ENCODE results near the gene GFOD1.

Gene GFOD1, protein sequence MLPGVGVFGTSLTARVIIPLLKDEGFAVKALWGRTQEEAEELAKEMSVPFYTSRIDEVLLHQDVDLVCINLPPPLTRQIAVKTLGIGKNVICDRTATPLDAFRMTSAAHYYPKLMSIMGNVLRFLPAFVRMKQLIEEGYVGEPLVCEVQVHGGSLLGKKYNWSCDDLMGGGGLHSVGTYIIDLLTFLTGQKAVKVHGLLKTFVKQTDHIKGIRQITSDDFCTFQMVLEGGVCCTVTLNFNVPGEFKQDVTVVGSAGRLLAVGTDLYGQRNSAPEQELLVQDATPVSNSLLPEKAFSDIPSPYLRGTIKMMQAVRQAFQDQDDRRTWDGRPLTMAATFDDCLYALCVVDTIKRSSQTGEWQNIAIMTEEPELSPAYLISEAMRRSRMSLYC

GRCh38 chr6:13487122-13488014 lies at the start of gene GFOD1:
TSS of gene GFOD1 (minus strand) at chr6:13487600. CDS start at chr6:13486890, 710 bp downstream.
- peak; percentile 52 to 58 for DNase-seq (ENCODE audit: low read depth in 2 of 2)

GRCh38 chr6:13536796-13537526 lies 49.6 kb upstream of the GFOD1 start:
- no peak for DNase-seq (ENCODE audit: low read depth in 2 of 2)

- no peak for DNase-seq (ENCODE audit: low read depth in 2 of 2)
Observed at GRCh38 chr6:13535306-13535705, 47.9 kb upstream of the GFOD1 start.

GRCh38 chr6:13534536-13534935 lies 47.1 kb upstream of the GFOD1 start:
- DNase-seq (ENCODE audit: low read depth in 2 of 2), result no peak

- DNase-seq (ENCODE audit: low read depth in 2 of 2), result no peak
Observed at GRCh38 chr6:13531956-13532355, 44.6 kb upstream of the GFOD1 start.

DNA sequence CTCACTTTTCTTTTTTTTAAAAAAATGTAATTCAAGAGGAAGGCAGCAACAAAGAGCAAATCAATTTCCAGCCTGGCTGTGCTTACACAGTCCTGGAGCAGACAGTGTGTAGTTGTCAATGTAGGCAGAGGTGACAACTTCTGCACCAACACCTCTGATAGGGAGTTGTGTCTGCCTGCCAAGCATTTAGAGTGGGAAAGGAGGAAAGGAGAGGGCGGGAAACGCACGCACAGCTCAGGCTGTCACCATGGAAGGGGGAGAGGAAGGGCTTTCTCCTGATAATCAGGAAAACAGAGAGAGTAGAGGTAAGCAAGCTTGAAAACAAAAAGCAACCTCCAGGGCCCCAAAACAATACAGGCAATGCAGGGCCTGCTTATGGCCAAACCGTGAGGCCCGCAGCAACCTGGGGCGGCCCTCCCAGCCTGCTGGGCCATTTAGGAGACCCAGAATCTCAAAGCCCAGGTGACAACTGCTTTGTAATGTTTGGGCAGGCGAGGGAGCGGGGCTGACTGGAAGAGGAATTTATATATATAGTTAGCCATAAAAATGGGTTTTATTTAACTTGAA lies 41.5 kb upstream of the GFOD1 start:
- no peak for DNase-seq (ENCODE audit: low read depth in 2 of 2)

- no peak for DNase-seq (ENCODE audit: low read depth in 2 of 2)
Observed at GRCh38 chr6:13528232-13528631, 40.8 kb upstream of the GFOD1 start.

DNA sequence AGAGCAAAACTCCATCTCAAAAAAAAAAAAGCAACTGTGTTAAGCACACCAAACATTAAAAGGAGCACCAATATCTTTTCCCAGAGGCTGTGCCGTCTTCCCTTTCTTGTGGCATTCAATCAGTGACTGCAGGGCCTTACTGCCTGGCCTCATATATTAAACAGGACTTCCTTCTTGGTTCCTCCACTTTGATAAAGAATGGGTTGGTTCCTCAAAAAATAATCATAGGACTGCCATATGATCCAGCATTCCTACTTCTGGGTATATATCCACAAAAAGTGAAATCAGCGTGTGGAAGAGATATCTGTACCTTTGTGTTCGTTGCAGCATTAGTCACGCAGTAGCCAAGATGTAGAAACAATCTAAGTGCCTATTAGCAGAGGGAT lies 40.3 kb upstream of the GFOD1 start:
- no peak for DNase-seq (ENCODE audit: low read depth in 2 of 2)

GRCh38 chr6:13526727-13527670 lies 39.6 kb upstream of the GFOD1 start:
- DNase-seq (ENCODE audit: low read depth in 2 of 2), result no peak

GRCh38 chr6:13526357-13526726 lies 38.9 kb upstream of the GFOD1 start:
- no peak for DNase-seq (ENCODE audit: low read depth in 2 of 2)

- DNase-seq (ENCODE audit: low read depth in 2 of 2), result no peak
Observed at GRCh38 chr6:13524801-13525508, 37.6 kb upstream of the GFOD1 start.

DNA sequence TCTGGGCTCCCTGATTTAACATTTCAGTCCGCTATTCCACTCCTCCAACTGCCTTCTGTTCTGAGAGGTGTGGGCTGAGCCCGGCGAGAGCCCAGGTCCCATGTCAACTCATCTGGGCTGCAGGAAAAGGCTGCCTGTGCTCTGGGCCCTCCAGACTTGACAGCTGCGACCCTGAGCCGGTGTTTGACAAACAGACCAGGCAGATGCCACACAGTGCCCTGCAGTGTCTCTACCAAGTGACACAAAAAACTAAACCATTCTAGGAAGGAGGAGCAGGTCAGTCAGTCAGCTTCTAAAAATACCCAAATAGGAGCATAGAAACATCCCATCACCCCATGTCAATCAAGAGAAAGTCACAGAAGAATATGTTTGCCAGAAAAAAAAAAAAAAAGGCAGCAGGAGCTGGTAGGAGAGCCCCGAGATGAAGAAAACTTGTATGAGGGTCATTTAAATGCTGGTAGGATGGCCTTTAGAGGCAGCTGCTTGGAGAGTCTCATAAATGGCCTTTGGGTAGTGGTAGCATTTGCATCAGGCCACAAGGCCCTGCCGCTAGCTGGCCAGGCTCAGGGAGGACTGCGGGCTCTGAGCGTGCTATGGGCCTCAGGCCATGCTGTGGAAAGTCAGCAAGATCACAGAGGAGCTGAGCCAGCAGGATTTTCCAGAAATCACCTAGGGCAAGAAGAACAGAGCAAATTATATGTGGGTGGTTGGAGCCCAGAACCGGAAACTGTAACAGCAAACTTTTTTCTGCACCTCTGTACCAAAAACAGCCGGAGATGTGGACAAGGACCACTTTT lies 36.6 kb upstream of the GFOD1 start:
- no peak for DNase-seq (ENCODE audit: low read depth in 2 of 2)

DNA sequence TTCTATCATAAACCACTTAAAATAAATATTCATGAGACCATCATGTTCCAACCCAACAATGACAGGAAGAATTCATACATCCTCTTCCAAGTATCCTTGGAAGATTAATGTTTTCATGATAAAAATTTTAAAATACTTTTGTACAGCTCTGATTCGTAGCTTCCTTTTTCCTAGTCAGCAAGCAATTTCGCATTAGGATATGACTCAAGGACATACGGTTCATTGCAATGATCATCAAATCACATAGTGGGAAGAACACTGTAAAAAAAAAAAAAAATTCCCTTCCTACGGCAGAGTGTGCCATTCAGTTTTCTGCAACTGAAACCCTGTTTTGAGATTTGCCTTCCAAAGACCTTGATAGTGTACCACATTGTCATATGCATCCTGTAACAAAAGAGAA lies 35.3 kb upstream of the GFOD1 start:
- peak; percentile 36 to 47 for DNase-seq (ENCODE audit: low read depth in 2 of 2)

- DNase-seq (ENCODE audit: low read depth in 2 of 2), result no peak
Observed at GRCh38 chr6:13519839-13520238, 32.4 kb upstream of the GFOD1 start.

DNA sequence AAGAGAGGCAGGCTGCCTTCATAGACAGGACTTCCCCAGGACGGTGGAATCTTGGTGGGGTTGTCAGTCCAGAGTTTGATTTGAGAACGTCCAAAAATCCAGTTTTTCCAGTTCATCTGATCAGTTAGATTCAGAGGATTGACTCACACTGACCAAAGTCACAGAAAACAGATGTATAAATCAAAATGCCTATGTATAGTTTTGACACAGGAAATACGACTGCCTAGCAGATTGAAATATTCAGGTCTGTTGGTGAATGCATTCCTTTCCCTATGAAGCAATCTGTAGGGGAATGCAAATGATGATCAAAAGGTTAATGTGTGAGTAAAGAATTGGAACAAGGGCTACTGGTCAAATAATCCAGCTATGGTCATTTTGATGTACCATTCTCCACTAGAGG lies 29.7 kb upstream of the GFOD1 start:
- no peak for DNase-seq (ENCODE audit: low read depth in 2 of 2)

DNA sequence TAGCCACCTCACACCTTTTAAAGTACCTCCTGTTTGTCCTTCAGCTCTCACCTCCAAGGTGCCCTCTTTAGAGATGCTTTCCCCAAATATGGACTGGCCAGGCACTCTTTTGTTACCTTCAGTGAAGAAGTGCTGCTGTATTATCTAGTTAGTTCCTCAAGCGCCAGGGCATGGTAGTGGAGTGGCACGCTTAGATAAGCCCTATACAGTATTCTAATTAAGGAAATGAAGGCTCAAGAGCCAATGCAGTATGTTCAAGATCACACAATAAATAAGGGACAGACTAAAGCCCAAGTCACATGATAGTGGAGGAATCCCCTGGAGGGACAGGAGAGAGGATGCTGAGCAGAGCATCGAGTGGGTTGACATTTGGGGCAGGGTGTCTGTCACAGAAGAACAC lies 28.5 kb upstream of the GFOD1 start:
- DNase-seq (ENCODE audit: low read depth in 2 of 2), result no peak

DNA sequence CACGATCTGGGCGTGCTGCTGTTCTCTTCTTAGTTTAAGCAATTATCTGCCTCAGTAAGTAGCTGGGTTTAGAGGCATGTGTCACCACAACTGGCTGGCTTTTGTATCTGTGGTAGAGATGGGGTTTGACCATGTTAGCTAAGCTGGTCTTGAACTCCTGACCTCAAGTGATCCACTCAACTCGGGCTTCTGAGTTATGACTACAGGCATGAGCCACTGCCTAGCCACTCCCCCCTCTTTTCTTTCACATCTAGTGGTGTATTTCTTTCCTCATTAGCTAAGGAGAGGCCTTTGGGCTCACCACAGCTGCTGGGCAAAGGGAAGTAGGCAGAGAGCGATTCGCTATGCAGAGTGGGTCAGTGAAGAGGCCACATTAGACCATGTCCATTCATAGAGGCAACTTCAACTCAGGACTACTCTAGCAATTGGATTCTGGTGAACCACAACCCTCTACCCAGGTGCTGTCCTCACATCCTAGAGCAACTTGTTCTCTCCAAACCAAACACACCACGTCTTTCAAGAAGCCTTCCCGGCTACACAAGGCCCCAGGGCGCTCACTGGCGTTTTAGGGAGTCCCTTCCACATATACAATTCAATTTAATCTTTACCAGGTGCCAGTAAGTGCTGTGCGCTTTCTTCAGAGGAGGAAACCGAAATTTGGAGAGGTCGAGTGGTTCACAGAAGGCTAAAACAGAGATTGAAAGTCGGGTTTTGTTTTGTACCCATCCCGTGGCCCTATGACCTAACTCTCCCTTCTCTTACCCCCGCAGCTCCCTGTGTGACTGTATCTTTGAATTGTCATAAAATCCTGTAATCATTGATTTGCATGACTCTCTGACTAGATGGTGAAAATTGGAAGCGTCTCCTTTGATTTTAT lies 26.5 kb upstream of the GFOD1 start:
- no peak for DNase-seq (ENCODE audit: low read depth in 2 of 2)

GRCh38 chr6:13512900-13513299 lies 25.5 kb upstream of the GFOD1 start:
- DNase-seq (ENCODE audit: low read depth in 2 of 2), result no peak

Measured in fibroblast of skin of left biceps (primary cell).